ENCODE data around the gene MLLT1.

MLLT1 gene

GRCh38 chr19:6220385-6221191 lies 59.2 kb downstream of the MLLT1 start:
- DNase-seq, result no peak

GRCh38 chr19:6219586-6220290 lies 60.0 kb downstream of the MLLT1 start:
- DNase-seq, result no peak

- no peak for DNase-seq
Measured at GRCh38 chr19:6219147-6219525, 60.6 kb downstream of the MLLT1 start.

- peak; percentile 87 for DNase-seq
Measured at GRCh38 chr19:6218491-6219146, 61.2 kb downstream of the MLLT1 start.

- no peak for DNase-seq
Measured at GRCh38 chr19:6217752-6218334, 61.9 kb downstream of the MLLT1 start.

- no peak for DNase-seq
Measured at GRCh38 chr19:6216996-6217751, 62.6 kb downstream of the MLLT1 start.

GRCh38 chr19:6216236-6216995 lies 63.4 kb downstream of the MLLT1 start:
- no peak for DNase-seq

- DNase-seq, result no peak
Measured at GRCh38 chr19:6215701-6216235, 64.0 kb downstream of the MLLT1 start.

- DNase-seq, result no peak
Measured at GRCh38 chr19:6214881-6215541, 64.8 kb downstream of the MLLT1 start.

- DNase-seq, result no peak
Measured at GRCh38 chr19:6213696-6214641, 65.8 kb downstream of the MLLT1 start.

GRCh38 chr19:6213266-6213595 lies 66.5 kb downstream of the MLLT1 start:
- no peak for DNase-seq

GRCh38 chr19:6212403-6213265 lies 67.1 kb downstream of the MLLT1 start:
- DNase-seq, result no peak

- no peak for DNase-seq
Measured at GRCh38 chr19:6211632-6212402, 68.0 kb downstream of the MLLT1 start.

- no peak for DNase-seq
Measured at GRCh38 chr19:6210721-6211600, 68.8 kb downstream of the MLLT1 start.

- no peak for DNase-seq
Measured at GRCh38 chr19:6210091-6210490, 69.7 kb downstream of the MLLT1 start.

- DNase-seq, result no peak
Measured at GRCh38 chr19:6209680-6210079, 70.1 kb downstream of the MLLT1 start.

GRCh38 chr19:6209233-6209632 lies 70.5 kb downstream of the MLLT1 start:
- DNase-seq, result no peak
